GM21576 (cell line): ENCODE data around the gene MAPRE2.
"Not testable (repeated sequence)": the region's sequence is repeated elsewhere in the genome, so short reads cannot be mapped to it uniquely, and the experiment has no call there.

ENCODE experiments used
- ATAC-seq: cut with Tn5 transposase; IDR thresholded peaks from one replicate; pipeline ENCODE4 v1.9.1; 2021; ENCODE audit warnings: mild to moderate bottlenecking, moderate library complexity; ENCODE audit not compliant: unreplicated experiment

Gene MAPRE2

GRCh38 chr18:35142275-35142615, 101.0 kb downstream of the MAPRE2 start:
- ATAC-seq: no peak

- peak; percentile 67 for ATAC-seq
Measured at GRCh38 chr18:35143622-35144596, 102.7 kb downstream of the MAPRE2 start.

- ATAC-seq: no peak
Measured at GRCh38 chr18:35144698-35145097, 103.5 kb downstream of the MAPRE2 start.

GRCh38 chr18:35150195-35150594, 109.0 kb downstream of the MAPRE2 start:
- not testable (repeated sequence) for ATAC-seq

GRCh38 chr18:35153609-35154272, 112.5 kb downstream of the MAPRE2 start:
- ATAC-seq: no peak

GRCh38 chr18:35155398-35156117, 114.3 kb downstream of the MAPRE2 start:
- no peak for ATAC-seq

GRCh38 chr18:35157181-35157580, 116.0 kb downstream of the MAPRE2 start:
- no peak for ATAC-seq

- peak; percentile 80 for ATAC-seq
Measured at GRCh38 chr18:35158728-35159450, 117.7 kb downstream of the MAPRE2 start.

GRCh38 chr18:35159782-35160181, 118.6 kb downstream of the MAPRE2 start:
- no peak for ATAC-seq

GRCh38 chr18:35161485-35161884, 120.3 kb downstream of the MAPRE2 start:
- ATAC-seq: no peak

GRCh38 chr18:35161934-35162333, 120.7 kb downstream of the MAPRE2 start:
- no peak for ATAC-seq

- ATAC-seq: no peak
Measured at GRCh38 chr18:35163014-35163539, 121.9 kb downstream of the MAPRE2 start.

GRCh38 chr18:35163721-35164120, 122.5 kb downstream of the MAPRE2 start:
- ATAC-seq: no peak

GRCh38 chr18:35164133-35164532, 122.9 kb downstream of the MAPRE2 start:
- ATAC-seq: no peak

GRCh38 chr18:35167332-35167731, 126.1 kb downstream of the MAPRE2 start:
- ATAC-seq: no peak

GRCh38 chr18:35167857-35168256, 126.6 kb downstream of the MAPRE2 start:
- ATAC-seq: no peak

GRCh38 chr18:35170323-35170722, 129.1 kb downstream of the MAPRE2 start:
- ATAC-seq: not testable (repeated sequence)

- no peak for ATAC-seq
Measured at GRCh38 chr18:35171315-35171987, 130.2 kb downstream of the MAPRE2 start.

GRCh38 chr18:35172009-35172408, 130.8 kb downstream of the MAPRE2 start:
- no peak for ATAC-seq

- ATAC-seq: no peak
Measured at GRCh38 chr18:35172451-35173035, 131.3 kb downstream of the MAPRE2 start.
